ENCODE data around the gene PLCD1. TPM values are rescaled to one million over a fixed set of nuclear protein-coding genes. Genes with fewer than 3 reads are reported as not detected.

The PLCD1 gene
- total and polyA plus RNA-seq, 2 experiments from 2014 or later = 16.0 to 24.4 TPM

GRCh38 chr3:38016847-38017444 is 12.5 kb downstream of the PLCD1 start (continued):
- TF ChIP-seq REST (IDR thresholded peaks at IDR 0.05; ENCODE audit: unreplicated experiment) (no peak), POLR2AphosphoS5 (IDR thresholded peaks at IDR 0.05; ENCODE audit: low read depth) (no peak)

- no peaks in the 10 kb centered on the region for H3K27me3 ChIP-seq (ENCODE audit: insufficient read depth)
- DNase-seq (ENCODE audit: low spot score) (no peak), ATAC-seq (no peak)
- Mint-ChIP-seq H3K27me3 (ENCODE audit: insufficient read depth, low read depth, poor library complexity) (peaks cover 13% of the 10 kb centered on the region), H3K4me3 (no peak overlapping the region), H3K27ac (no peak overlapping the region), H3K4me1 (no peaks in the 10 kb centered on the region), H3K36me3 (ENCODE audit: low read depth) (peaks cover 28% of the 10 kb centered on the region), H3K9me3 (no peaks in the 10 kb centered on the region)
- H3F3A ChIP-seq (replicated peaks; ENCODE audit: low read depth) = no peaks in the 10 kb centered on the region
- H3K36me3 ChIP-seq (ENCODE audit: insufficient read depth) = 0 out of 2 replicates have a peak, but pooled peaks cover 3% of the 10 kb centered on the region
- no peaks in the 10 kb centered on the region for H3K79me2 ChIP-seq (replicated peaks; ENCODE audit: insufficient read depth)
- no peaks in the 10 kb centered on the region for H3K4me1 ChIP-seq (ENCODE audit: insufficient read depth)
- H3K27ac ChIP-seq (ENCODE audit: low read depth) = no peak overlapping the region
- no peak overlapping the region for H3K4me3 ChIP-seq
- H4K20me1 ChIP-seq (replicated peaks; ENCODE audit: insufficient read depth) = no peaks in the 10 kb centered on the region; the same call in 1 of the 2 replicates
- no peak overlapping the region for H3K4me2 ChIP-seq
- H3K9me2 ChIP-seq (ENCODE audit: insufficient read depth) = no peaks in the 10 kb centered on the region
- no peak overlapping the region for H2AFZ ChIP-seq
- TF ChIP-seq STAT1 (IDR thresholded peaks at IDR 0.05; ENCODE audit: unreplicated experiment) (no peak), CREB1 (CRISPR knock-in tag; IDR thresholded peaks at IDR 0.05; ENCODE audit: low read depth) (no peak), ETS1 (IDR thresholded peaks at IDR 0.05) (no peak), ZNF114 (CRISPR knock-in tag; IDR thresholded peaks at IDR 0.05) (no peak), EZH2phosphoT487 (IDR thresholded peaks at IDR 0.05; ENCODE audit: unreplicated experiment) (no peak), EZH2 (IDR thresholded peaks at IDR 0.05; ENCODE audit: low read depth, unreplicated experiment) (no peak), REST (IDR thresholded peaks at IDR 0.05; ENCODE audit: unreplicated experiment) (no peak), NANOG (IDR thresholded peaks at IDR 0.05; ENCODE audit: borderline replicate concordance) (no peak), ZNF462 (CRISPR knock-in tag; IDR thresholded peaks at IDR 0.05) (no peak), JUNB (IDR thresholded peaks at IDR 0.05; ENCODE audit: unreplicated experiment) (no peak)
These were observed 13.0 kb downstream of the PLCD1 start for GRCh38 chr3:38016410-38016809.
